HG03439 (cell line): ENCODE results near the gene MTUS2.
"Not testable (repeated sequence)": the region's sequence is repeated elsewhere in the genome, so short reads cannot be mapped to it uniquely, and the experiment has no call there.

Source experiments
- ATAC-seq: cut with Tn5 transposase; IDR thresholded peaks from one replicate; pipeline ENCODE4 v1.9.1; 2021; ENCODE audit warnings: mild to moderate bottlenecking, moderate library complexity; ENCODE audit not compliant: unreplicated experiment

Gene MTUS2

GRCh38 chr13:29210676-29211075, 390.5 kb downstream of the MTUS2 start:
- ATAC-seq: no peak

- ATAC-seq: not testable (repeated sequence)
Measured at GRCh38 chr13:29211162-29211561, 391.0 kb downstream of the MTUS2 start.

GRCh38 chr13:29222458-29222857, 402.3 kb downstream of the MTUS2 start:
- ATAC-seq: no peak

- no peak for ATAC-seq
Measured at GRCh38 chr13:29224206-29224605, 404.1 kb downstream of the MTUS2 start.

- ATAC-seq: no peak
Measured at GRCh38 chr13:29227576-29227975, 407.4 kb downstream of the MTUS2 start.

- ATAC-seq: no peak
Measured at GRCh38 chr13:29230299-29230845, 410.2 kb downstream of the MTUS2 start.

DNA sequence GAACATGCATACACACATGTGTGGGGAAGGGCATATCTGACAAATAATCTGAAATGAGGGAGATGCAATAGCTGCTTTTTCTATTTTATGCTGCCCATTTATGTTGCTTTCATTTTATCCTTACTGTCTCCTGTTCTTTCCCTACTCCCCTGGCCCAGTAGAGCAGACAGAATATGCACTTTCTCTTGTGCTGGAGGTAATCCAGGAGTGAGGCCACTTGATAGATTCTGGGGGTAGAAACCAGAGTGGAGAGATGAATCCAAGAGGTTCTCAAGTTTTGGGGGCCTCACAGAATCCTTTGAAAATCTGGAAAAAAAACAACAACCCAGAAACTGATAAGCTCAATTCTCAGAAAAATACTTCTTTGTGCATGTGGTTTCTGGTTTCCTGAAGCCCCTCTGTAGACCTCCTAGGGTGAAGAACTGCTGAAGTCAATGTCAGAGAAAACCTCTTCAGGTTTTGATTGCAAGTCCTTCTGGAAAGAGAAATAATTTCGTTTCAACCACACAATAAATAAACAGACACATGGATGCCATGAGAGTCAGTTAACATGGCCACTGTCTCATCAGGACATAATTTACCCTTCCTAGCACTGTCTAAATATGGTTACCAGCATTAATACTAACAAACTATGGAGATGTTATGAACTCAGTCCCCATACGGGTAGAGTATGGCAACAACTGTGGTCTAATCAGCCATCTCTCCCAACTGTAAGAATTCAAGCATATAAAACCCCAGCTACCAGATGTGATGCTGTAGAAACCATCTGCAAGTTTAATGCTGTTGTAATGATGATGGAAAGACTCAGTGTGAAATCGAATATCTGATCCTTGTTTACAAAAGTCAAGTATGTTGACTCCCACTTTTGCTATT, 419.8 kb downstream of the MTUS2 start:
- no peak for ATAC-seq

- no peak for ATAC-seq
Measured at GRCh38 chr13:29254626-29255370, 434.7 kb downstream of the MTUS2 start.

DNA sequence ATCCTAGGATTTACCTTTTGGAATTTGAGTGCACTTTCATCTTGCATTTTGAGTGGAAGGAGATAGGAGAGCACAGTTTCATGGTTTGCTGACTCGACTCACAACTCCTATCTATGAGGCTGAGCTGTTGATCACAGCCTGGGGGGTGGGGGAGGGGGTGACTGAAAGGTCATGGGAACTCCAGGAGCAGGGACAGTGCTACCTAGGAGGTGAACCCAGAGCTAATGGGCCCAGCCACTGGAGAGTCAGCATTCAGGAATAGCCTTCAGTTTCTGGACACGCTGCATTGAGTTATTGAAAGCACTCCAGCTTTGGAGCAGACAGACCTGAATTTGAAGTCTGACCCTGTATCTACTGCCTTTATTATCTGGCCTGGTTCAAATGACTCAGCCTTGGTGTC, 435.4 kb downstream of the MTUS2 start:
- no peak for ATAC-seq

- ATAC-seq: no peak
Measured at GRCh38 chr13:29260684-29261083, 440.5 kb downstream of the MTUS2 start.

GRCh38 chr13:29266261-29266660, 446.1 kb downstream of the MTUS2 start:
- ATAC-seq: no peak

- no peak for ATAC-seq
Measured at GRCh38 chr13:29266756-29267733, 446.9 kb downstream of the MTUS2 start.

- no peak for ATAC-seq
Measured at GRCh38 chr13:29270271-29270985, 450.3 kb downstream of the MTUS2 start.

DNA sequence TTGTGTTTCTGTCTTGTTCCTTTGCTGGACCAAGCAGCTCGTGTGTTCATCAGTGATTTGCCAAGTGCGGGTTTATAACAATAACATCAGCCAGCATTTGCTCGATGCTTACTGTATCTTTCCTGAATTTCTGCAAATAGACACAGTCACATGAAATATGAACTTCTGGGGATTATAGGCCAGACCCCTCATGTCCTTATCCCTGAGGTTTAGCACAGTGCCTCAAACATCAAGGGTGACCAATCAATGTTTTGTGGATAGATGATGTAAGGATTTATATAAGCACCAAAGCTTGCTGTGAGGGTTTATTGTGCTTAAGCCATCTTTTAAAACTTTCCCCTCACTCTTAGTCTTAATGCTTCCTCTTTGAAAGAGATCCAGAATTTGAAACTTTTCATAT, 451.5 kb downstream of the MTUS2 start:
- no peak for ATAC-seq

- no peak for ATAC-seq
Measured at GRCh38 chr13:29279356-29280254, 459.5 kb downstream of the MTUS2 start.

- ATAC-seq: no peak
Measured at GRCh38 chr13:29281932-29282495, 461.9 kb downstream of the MTUS2 start.

DNA sequence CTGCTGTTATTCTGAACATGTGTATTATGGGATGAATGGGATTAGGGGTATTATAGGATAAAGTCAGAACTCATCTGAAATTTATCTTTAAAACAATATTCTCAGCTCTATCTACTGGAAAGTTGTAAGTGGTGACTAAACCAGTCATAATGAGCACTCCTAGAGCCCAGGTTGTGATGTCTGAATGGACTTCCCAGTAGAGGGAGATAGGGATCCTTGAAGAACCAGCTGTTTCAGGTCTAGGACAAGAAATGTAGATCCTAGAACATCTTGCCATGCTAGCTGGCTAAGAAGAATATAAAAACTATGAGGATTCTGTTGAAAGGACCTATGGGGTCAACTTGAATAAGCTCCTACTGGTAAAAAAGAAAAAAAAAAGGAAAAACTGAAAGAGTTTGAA, 464.6 kb downstream of the MTUS2 start:
- ATAC-seq: no peak

GRCh38 chr13:29287237-29287636, 467.1 kb downstream of the MTUS2 start:
- ATAC-seq: no peak

DNA sequence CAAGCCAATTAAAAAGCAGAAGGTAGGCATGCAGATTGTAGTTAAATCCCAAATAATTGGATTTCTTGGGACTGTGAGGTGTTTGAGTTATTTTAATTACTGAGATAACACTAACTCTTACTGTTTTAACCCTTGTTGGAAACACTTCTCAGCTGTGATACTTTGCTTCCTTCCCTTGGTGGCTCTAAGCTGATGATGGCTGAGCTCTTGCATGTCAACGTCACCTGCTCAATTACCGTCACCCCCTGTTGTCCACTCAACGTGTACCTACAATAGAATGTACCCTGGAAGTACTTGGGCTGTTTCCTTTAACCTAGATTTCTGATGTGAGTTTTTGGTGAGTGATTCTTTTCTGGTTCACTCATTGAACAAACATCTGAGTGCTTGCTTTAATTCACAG, 471.9 kb downstream of the MTUS2 start:
- no peak for ATAC-seq
